ENCODE results near the gene SDK1.

SDK1 gene

DNA sequence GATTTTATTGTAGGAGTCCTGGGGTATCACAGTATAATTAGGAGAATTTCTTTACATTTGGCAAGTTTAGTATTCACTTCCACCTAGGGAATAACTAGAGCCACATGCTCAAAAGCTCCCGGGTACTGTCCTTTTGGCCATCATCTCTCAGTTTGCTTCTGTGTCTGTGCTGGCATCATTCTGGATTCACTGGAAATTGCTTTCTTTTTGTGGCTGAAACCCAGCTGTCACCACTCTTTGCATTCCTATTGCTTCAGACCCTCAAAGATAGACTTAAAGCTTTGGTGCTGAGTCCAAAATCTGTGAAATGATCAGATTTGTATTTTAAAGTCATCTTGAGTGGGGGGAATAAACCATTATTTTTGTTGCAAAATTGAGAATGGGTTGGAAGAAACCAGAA lies 8.9 kb downstream of the SDK1 start:
- no peak overlapping the region for H3K4me3 ChIP-seq (ENCODE audit: low read length in 2 of 2)
- H3K9me3 ChIP-seq (ENCODE audit: control insufficient read depth in 2 of 2, low read length in 2 of 2), result no peaks in the 10 kb centered on the region
- no peaks in the 10 kb centered on the region for H3K4me1 ChIP-seq (ENCODE audit: control insufficient read depth, insufficient read depth, low read length)
- no peak overlapping the region for H3K9ac ChIP-seq (ENCODE audit: low read length in 2 of 2)
- no peaks in the 10 kb centered on the region for H3K27me3 ChIP-seq (ENCODE audit: control insufficient read depth in 1 of 2, insufficient read depth in 2 of 2, low read length in 2 of 2)
- H3K27ac ChIP-seq (ENCODE audit: low read length), result no peak overlapping the region
- H3K36me3 ChIP-seq (ENCODE audit: control insufficient read depth in 2 of 2, insufficient read depth in 2 of 2, low read length in 2 of 2), result no peaks in the 10 kb centered on the region

DNA sequence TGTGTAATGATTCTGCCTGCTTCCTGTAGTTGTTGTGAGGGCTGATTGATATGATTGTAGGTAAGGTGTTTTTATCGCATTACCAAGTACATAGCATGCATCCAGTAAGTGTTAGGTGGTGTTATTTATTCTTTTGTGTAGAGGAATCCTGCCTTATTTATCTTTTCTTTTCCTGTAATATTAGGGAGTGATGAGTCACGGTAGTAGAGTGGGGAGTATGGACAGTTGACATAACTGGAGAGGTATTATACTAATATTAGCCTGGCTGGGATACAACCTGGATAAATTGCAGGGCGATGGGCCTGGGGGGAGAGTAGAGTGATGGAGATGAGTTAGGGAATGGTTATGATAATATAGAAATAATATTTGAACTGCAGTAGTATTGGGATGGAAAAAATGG lies 9.8 kb downstream of the SDK1 start:
- no peaks in the 10 kb centered on the region for H3K9me3 ChIP-seq (ENCODE audit: control insufficient read depth in 2 of 2, low read length in 2 of 2)
- no peak overlapping the region for H3K4me3 ChIP-seq (ENCODE audit: low read length in 2 of 2)
- no peaks in the 10 kb centered on the region for H3K4me1 ChIP-seq (ENCODE audit: control insufficient read depth, insufficient read depth, low read length)
- H3K36me3 ChIP-seq (ENCODE audit: control insufficient read depth in 2 of 2, insufficient read depth in 2 of 2, low read length in 2 of 2), result no peaks in the 10 kb centered on the region
- no peak overlapping the region for H3K9ac ChIP-seq (ENCODE audit: low read length in 2 of 2)
- H3K27me3 ChIP-seq (ENCODE audit: control insufficient read depth in 1 of 2, insufficient read depth in 2 of 2, low read length in 2 of 2), result no peaks in the 10 kb centered on the region
- H3K27ac ChIP-seq (ENCODE audit: low read length), result no peak overlapping the region

DNA sequence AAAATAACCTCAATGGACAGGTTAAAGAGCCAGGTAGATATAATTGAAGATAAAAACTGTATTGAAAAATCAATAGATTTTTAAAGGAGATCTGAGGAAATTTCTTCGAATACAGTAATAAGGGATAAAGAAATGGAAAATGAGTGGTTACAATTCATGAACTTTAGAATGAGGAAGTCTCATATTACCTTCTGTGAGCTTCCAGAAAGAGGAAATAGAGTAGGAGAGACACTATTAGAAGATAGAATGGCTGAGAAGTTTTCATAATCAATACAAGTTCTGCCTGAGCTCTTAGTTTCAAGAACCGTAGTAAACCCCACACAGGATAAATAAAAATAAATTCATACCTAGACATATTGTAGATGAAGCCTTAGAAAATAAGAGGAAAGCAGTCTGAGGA lies 11.5 kb downstream of the SDK1 start:
- no peak overlapping the region for H3K27ac ChIP-seq (ENCODE audit: low read length)
- H3K27me3 ChIP-seq (ENCODE audit: control insufficient read depth in 1 of 2, insufficient read depth in 2 of 2, low read length in 2 of 2), result no peaks in the 10 kb centered on the region
- no peaks in the 10 kb centered on the region for H3K9me3 ChIP-seq (ENCODE audit: control insufficient read depth in 2 of 2, low read length in 2 of 2)
- H3K9ac ChIP-seq (ENCODE audit: low read length in 2 of 2), result no peak overlapping the region
- no peaks in the 10 kb centered on the region for H3K4me1 ChIP-seq (ENCODE audit: control insufficient read depth, insufficient read depth, low read length)
- no peak overlapping the region for H3K4me3 ChIP-seq (ENCODE audit: low read length in 2 of 2)
- H3K36me3 ChIP-seq (ENCODE audit: control insufficient read depth in 2 of 2, insufficient read depth in 2 of 2, low read length in 2 of 2), result no peaks in the 10 kb centered on the region

DNA sequence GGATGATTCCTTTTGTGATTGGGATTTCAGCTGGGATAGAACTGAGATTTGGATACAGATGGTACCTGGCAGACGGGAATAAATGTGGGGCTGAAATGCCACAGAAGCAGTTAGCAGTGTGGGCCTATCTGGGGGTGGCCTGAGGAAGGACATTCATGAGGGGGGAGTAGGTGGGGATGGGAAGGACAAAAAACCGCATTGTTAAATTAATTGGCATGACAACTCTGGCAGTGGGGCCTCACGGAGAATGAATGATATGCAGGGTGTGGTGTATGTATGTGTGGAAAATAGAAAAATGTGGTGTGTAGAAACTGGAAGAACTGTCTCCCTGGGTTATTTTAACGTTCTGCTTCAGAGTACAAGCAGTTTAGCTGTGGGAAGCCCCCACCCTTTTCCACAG lies 17.8 kb downstream of the SDK1 start:
- Histone ChIP-seq H3K27me3 (ENCODE audit: control insufficient read depth in 1 of 2, insufficient read depth in 2 of 2, low read length in 2 of 2) (no peaks in the 10 kb centered on the region), H3K4me1 (ENCODE audit: control insufficient read depth, insufficient read depth, low read length) (no peaks in the 10 kb centered on the region), H3K27ac (ENCODE audit: low read length) (no peak overlapping the region)

DNA sequence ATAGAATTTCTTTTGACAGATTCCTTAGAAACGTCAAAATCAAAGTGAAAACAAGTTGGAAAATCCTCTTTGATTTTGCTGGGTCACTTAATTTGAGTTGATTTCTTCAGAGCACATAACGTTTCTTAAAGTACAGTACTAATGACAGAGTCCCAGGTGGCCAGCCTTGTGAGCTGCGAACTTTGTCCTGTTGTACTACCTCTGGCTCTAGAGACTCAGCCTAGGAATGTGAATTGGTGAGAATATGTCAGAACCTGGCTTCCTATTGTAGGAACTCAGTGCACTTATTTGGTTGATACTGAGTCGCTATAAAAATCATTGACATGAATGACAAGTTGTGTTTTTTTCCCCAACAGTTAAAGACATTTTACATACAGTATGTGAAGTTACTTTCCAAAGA lies 20.2 kb downstream of the SDK1 start:
- no peaks in the 10 kb centered on the region for H3K36me3 ChIP-seq (ENCODE audit: control insufficient read depth in 2 of 2, insufficient read depth in 2 of 2, low read length in 2 of 2)
- H3K4me1 ChIP-seq (ENCODE audit: control insufficient read depth, insufficient read depth, low read length), result no peaks in the 10 kb centered on the region
- no peak overlapping the region for H3K4me3 ChIP-seq (ENCODE audit: low read length in 2 of 2)
- no peak overlapping the region for H3K27ac ChIP-seq (ENCODE audit: low read length)
- no peaks in the 10 kb centered on the region for H3K27me3 ChIP-seq (ENCODE audit: control insufficient read depth in 1 of 2, insufficient read depth in 2 of 2, low read length in 2 of 2)
- H3K9ac ChIP-seq (ENCODE audit: low read length in 2 of 2), result no peak overlapping the region
- peaks cover 0 to 3% of the 10 kb centered on the region in 2 donors for H3K9me3 ChIP-seq (ENCODE audit: control insufficient read depth in 2 of 2, low read length in 2 of 2)

More for the DNA sequence above, 17.8 kb downstream of the SDK1 start:
- no peaks in the 10 kb centered on the region for H3K36me3 ChIP-seq (ENCODE audit: control insufficient read depth in 2 of 2, insufficient read depth in 2 of 2, low read length in 2 of 2)
- no peak overlapping the region for H3K4me3 ChIP-seq (ENCODE audit: low read length in 2 of 2)
- peaks cover 0 to 3% of the 10 kb centered on the region in 2 donors for H3K9me3 ChIP-seq (ENCODE audit: control insufficient read depth in 2 of 2, low read length in 2 of 2)
- no peak overlapping the region for H3K9ac ChIP-seq (ENCODE audit: low read length in 2 of 2)

DNA sequence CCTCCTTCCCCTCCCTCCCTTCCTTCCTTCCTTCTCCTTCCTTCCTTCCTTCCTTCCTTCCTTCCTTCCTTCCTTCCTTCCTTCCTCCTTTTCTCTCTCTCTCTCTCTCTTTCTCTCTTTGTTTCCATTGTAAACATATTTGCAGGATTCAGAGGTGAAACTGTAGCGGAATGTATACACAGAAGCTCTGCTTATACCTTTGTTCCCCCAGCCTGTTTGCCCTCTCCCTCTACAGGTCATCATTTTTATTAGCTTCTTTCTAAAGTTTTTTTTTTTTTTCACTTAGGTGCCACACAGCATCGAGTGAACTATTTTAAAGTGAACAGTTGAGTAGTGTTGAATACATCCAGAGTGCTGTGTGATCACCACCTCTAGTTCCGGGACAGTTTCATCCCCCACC lies 20.7 kb downstream of the SDK1 start:
- Histone ChIP-seq H3K9me3 (ENCODE audit: control insufficient read depth in 2 of 2, low read length in 2 of 2) (peaks cover 0 to 3% of the 10 kb centered on the region in 2 donors), H3K36me3 (ENCODE audit: control insufficient read depth in 2 of 2, insufficient read depth in 2 of 2, low read length in 2 of 2) (no peaks in the 10 kb centered on the region), H3K9ac (ENCODE audit: low read length in 2 of 2) (no peak overlapping the region), H3K4me1 (ENCODE audit: control insufficient read depth, insufficient read depth, low read length) (no peaks in the 10 kb centered on the region), H3K27ac (ENCODE audit: low read length) (no peak overlapping the region), H3K4me3 (ENCODE audit: low read length in 2 of 2) (no peak overlapping the region), H3K27me3 (ENCODE audit: control insufficient read depth in 1 of 2, insufficient read depth in 2 of 2, low read length in 2 of 2) (no peaks in the 10 kb centered on the region)

DNA sequence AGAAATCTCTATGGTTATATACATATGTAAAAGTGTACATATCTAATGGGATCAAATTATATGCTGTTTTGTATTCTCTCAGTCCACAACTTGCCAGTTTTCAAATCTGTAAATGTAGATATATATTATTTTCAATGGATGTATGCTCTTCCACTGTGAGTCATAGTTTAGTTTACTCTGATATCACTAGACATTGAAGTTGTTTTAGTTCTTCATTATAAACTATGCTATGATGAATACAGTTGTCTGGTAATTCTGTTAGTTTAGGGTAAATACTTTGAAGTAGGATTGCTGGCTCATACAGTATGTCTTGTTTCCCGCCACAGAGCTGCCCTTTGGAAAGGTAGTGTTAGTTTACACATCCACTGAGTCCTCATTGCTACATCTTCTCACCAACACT lies 25.2 kb downstream of the SDK1 start:
- no peak overlapping the region for H3K4me3 ChIP-seq (ENCODE audit: low read length in 2 of 2)
- H3K9me3 ChIP-seq (ENCODE audit: control insufficient read depth in 2 of 2, low read length in 2 of 2), result peaks cover 0 to 3% of the 10 kb centered on the region in 2 donors
- H3K4me1 ChIP-seq (ENCODE audit: control insufficient read depth, insufficient read depth, low read length), result no peaks in the 10 kb centered on the region
- H3K27ac ChIP-seq (ENCODE audit: low read length), result no peak overlapping the region
- H3K27me3 ChIP-seq (ENCODE audit: control insufficient read depth in 1 of 2, insufficient read depth in 2 of 2, low read length in 2 of 2), result no peaks in the 10 kb centered on the region
- no peak overlapping the region for H3K9ac ChIP-seq (ENCODE audit: low read length in 2 of 2)
- H3K36me3 ChIP-seq (ENCODE audit: control insufficient read depth in 2 of 2, insufficient read depth in 2 of 2, low read length in 2 of 2), result no peaks in the 10 kb centered on the region

DNA sequence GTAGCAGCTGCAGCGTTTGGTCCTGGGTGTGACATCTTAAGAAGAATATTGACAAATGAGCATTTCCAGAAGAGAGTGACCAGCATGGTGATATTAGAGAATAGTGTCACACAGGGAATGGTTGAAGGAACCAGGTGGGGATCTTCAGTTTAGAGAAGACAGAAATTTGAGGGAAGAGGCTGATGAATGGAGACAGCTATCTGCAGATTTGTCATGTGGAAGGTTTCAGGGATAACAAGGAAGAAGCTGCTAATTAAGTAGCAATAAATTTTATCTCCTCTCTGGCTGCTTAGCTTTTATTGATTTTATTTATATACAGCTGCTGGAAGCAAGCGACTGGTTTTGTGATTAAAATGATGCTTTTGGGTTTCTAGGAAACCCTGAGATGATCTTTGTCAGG lies 26.0 kb downstream of the SDK1 start:
- H3K9ac ChIP-seq (ENCODE audit: low read length in 2 of 2), result no peak overlapping the region
- H3K4me3 ChIP-seq (ENCODE audit: low read length in 2 of 2), result no peak overlapping the region

DNA sequence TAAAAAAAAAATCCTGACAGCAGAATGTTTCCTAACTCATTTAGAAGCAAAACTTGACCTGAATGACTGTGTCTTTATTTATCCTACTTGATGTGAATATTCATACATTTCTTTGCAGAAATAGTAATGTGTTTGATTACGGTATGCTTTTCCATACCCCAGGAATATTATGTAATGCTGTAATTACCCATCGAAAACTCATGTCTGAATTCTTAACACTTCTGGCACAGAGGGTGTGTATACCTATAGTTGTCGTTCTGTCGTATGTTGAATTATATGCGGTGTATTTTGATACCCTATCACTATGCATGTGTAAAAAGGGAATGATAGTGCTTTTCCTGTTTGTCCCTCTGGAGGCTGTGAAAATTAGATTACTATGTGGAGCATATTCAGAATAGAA lies 26.6 kb downstream of the SDK1 start:
- Histone ChIP-seq H3K27ac (ENCODE audit: low read length) (no peak overlapping the region), H3K36me3 (ENCODE audit: control insufficient read depth in 2 of 2, insufficient read depth in 2 of 2, low read length in 2 of 2) (no peaks in the 10 kb centered on the region), H3K4me1 (ENCODE audit: control insufficient read depth, insufficient read depth, low read length) (no peaks in the 10 kb centered on the region), H3K9me3 (ENCODE audit: control insufficient read depth in 2 of 2, low read length in 2 of 2) (peaks cover 0 to 3% of the 10 kb centered on the region in 2 donors), H3K4me3 (ENCODE audit: low read length in 2 of 2) (no peak overlapping the region), H3K27me3 (ENCODE audit: control insufficient read depth in 1 of 2, insufficient read depth in 2 of 2, low read length in 2 of 2) (no peaks in the 10 kb centered on the region), H3K9ac (ENCODE audit: low read length in 2 of 2) (no peak overlapping the region)

More for the DNA sequence above, 26.0 kb downstream of the SDK1 start:
- no peaks in the 10 kb centered on the region for H3K4me1 ChIP-seq (ENCODE audit: control insufficient read depth, insufficient read depth, low read length)
- no peaks in the 10 kb centered on the region for H3K36me3 ChIP-seq (ENCODE audit: control insufficient read depth in 2 of 2, insufficient read depth in 2 of 2, low read length in 2 of 2)
- H3K27me3 ChIP-seq (ENCODE audit: control insufficient read depth in 1 of 2, insufficient read depth in 2 of 2, low read length in 2 of 2), result no peaks in the 10 kb centered on the region
- peaks cover 0 to 3% of the 10 kb centered on the region in 2 donors for H3K9me3 ChIP-seq (ENCODE audit: control insufficient read depth in 2 of 2, low read length in 2 of 2)
- no peak overlapping the region for H3K27ac ChIP-seq (ENCODE audit: low read length)

DNA sequence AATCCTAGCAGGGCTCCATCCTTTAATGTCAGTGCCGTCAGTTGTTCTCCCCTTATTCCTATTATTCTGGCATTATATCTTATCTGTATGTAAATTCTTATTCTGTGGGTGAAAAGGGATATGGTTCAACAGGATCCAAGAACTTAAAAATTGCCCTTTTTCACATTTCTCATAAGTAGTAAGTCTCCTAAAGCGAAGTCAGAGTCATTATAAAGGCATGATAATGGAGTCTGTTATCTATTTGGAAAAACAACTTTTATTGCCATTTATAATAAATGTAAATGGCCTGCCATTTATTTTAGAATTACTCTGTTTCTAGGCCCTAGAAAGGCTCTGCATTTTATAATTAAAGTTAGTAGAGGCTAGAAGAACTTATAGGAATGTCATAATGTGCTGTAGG lies 31.3 kb downstream of the SDK1 start:
- H3K36me3 ChIP-seq (ENCODE audit: control insufficient read depth in 2 of 2, insufficient read depth in 2 of 2, low read length in 2 of 2), result no peaks in the 10 kb centered on the region
- H3K9ac ChIP-seq (ENCODE audit: low read length in 2 of 2), result no peak overlapping the region
- no peaks in the 10 kb centered on the region for H3K9me3 ChIP-seq (ENCODE audit: control insufficient read depth in 2 of 2, low read length in 2 of 2)
- no peaks in the 10 kb centered on the region for H3K4me1 ChIP-seq (ENCODE audit: control insufficient read depth, insufficient read depth, low read length)
- no peaks in the 10 kb centered on the region for H3K27me3 ChIP-seq (ENCODE audit: control insufficient read depth in 1 of 2, insufficient read depth in 2 of 2, low read length in 2 of 2)
- H3K27ac ChIP-seq (ENCODE audit: low read length), result no peak overlapping the region
- H3K4me3 ChIP-seq (ENCODE audit: low read length in 2 of 2), result no peak overlapping the region

DNA sequence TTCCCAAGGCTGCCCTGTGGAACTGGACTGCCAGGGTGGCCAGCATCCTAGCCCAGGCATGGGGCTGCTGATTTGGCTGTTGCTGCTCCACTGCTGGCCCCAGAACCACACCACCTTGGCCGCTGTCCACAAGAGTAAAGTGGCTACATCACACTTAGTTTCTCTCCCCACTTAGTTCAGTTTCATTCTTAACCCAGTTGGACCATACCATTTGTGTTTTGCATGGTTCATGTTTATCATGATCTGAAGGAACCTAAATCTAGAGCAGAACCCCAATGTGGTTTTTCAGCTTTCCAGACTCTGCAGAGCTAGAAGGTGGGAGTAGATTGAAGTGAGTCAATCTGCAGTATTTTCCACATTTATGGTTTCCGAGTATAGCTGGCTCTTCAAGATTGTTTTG lies 32.8 kb downstream of the SDK1 start:
- Histone ChIP-seq H3K9me3 (ENCODE audit: control insufficient read depth in 2 of 2, low read length in 2 of 2) (no peaks in the 10 kb centered on the region), H3K36me3 (ENCODE audit: control insufficient read depth in 2 of 2, insufficient read depth in 2 of 2, low read length in 2 of 2) (no peaks in the 10 kb centered on the region), H3K4me3 (ENCODE audit: low read length in 2 of 2) (no peak overlapping the region), H3K27ac (ENCODE audit: low read length) (no peak overlapping the region), H3K4me1 (ENCODE audit: control insufficient read depth, insufficient read depth, low read length) (no peaks in the 10 kb centered on the region), H3K9ac (ENCODE audit: low read length in 2 of 2) (no peak overlapping the region), H3K27me3 (ENCODE audit: control insufficient read depth in 1 of 2, insufficient read depth in 2 of 2, low read length in 2 of 2) (no peaks in the 10 kb centered on the region)

Measured in stomach smooth muscle (tissue), 2 donors.